ENCODE results near the gene PPP2R3A.

DNA sequence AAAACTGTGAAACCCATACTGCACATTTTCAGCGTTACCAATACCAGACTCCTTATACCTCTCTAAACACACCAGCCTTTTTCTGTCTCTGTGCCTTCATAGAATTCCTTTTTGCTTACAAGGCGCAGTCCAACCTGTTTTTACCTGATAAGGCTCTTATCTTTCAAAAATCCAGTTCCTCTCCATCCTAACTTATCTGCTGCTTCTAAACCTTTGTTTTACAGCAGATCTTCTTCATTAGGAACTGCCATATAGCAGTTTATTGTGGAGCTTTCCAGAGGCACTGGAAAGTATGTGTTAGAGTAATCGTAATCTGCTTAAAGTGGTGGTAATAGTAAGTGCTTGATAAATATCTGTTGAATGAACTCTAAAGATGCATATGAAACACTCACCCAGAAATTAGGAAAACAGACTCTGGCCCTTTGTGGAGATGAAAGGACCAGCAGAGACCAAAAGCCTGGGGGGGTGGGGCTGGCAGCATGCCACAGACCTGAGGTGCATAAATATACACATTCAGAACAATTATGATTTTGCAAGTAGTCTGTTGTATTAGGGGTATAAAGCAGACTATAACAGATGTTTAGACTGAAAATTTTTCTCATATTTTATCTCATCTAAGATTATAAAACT is 29.3 kb downstream of the PPP2R3A start:
- TF ChIP-seq EZH2 (IDR thresholded peaks at IDR 0.05; ENCODE audit: borderline replicate concordance, low read depth, low read length) = no peak
- TF ChIP-seq, protein P1, sequence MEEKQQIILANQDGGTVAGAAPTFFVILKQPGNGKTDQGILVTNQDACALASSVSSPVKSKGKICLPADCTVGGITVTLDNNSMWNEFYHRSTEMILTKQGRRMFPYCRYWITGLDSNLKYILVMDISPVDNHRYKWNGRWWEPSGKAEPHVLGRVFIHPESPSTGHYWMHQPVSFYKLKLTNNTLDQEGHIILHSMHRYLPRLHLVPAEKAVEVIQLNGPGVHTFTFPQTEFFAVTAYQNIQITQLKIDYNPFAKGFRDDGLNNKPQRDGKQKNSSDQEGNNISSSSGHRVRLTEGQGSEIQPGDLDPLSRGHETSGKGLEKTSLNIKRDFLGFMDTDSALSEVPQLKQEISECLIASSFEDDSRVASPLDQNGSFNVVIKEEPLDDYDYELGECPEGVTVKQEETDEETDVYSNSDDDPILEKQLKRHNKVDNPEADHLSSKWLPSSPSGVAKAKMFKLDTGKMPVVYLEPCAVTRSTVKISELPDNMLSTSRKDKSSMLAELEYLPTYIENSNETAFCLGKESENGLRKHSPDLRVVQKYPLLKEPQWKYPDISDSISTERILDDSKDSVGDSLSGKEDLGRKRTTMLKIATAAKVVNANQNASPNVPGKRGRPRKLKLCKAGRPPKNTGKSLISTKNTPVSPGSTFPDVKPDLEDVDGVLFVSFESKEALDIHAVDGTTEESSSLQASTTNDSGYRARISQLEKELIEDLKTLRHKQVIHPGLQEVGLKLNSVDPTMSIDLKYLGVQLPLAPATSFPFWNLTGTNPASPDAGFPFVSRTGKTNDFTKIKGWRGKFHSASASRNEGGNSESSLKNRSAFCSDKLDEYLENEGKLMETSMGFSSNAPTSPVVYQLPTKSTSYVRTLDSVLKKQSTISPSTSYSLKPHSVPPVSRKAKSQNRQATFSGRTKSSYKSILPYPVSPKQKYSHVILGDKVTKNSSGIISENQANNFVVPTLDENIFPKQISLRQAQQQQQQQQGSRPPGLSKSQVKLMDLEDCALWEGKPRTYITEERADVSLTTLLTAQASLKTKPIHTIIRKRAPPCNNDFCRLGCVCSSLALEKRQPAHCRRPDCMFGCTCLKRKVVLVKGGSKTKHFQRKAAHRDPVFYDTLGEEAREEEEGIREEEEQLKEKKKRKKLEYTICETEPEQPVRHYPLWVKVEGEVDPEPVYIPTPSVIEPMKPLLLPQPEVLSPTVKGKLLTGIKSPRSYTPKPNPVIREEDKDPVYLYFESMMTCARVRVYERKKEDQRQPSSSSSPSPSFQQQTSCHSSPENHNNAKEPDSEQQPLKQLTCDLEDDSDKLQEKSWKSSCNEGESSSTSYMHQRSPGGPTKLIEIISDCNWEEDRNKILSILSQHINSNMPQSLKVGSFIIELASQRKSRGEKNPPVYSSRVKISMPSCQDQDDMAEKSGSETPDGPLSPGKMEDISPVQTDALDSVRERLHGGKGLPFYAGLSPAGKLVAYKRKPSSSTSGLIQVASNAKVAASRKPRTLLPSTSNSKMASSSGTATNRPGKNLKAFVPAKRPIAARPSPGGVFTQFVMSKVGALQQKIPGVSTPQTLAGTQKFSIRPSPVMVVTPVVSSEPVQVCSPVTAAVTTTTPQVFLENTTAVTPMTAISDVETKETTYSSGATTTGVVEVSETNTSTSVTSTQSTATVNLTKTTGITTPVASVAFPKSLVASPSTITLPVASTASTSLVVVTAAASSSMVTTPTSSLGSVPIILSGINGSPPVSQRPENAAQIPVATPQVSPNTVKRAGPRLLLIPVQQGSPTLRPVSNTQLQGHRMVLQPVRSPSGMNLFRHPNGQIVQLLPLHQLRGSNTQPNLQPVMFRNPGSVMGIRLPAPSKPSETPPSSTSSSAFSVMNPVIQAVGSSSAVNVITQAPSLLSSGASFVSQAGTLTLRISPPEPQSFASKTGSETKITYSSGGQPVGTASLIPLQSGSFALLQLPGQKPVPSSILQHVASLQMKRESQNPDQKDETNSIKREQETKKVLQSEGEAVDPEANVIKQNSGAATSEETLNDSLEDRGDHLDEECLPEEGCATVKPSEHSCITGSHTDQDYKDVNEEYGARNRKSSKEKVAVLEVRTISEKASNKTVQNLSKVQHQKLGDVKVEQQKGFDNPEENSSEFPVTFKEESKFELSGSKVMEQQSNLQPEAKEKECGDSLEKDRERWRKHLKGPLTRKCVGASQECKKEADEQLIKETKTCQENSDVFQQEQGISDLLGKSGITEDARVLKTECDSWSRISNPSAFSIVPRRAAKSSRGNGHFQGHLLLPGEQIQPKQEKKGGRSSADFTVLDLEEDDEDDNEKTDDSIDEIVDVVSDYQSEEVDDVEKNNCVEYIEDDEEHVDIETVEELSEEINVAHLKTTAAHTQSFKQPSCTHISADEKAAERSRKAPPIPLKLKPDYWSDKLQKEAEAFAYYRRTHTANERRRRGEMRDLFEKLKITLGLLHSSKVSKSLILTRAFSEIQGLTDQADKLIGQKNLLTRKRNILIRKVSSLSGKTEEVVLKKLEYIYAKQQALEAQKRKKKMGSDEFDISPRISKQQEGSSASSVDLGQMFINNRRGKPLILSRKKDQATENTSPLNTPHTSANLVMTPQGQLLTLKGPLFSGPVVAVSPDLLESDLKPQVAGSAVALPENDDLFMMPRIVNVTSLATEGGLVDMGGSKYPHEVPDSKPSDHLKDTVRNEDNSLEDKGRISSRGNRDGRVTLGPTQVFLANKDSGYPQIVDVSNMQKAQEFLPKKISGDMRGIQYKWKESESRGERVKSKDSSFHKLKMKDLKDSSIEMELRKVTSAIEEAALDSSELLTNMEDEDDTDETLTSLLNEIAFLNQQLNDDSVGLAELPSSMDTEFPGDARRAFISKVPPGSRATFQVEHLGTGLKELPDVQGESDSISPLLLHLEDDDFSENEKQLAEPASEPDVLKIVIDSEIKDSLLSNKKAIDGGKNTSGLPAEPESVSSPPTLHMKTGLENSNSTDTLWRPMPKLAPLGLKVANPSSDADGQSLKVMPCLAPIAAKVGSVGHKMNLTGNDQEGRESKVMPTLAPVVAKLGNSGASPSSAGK (IDR thresholded peaks at IDR 0.05) = no peak

Measured in K562 (cell line).